Keratinocyte (primary cell): ENCODE measurements around the gene PDE6G.

Experiments
- CTCF ChIP-seq, 3 experiments: IDR thresholded peaks in 1 of 3; conservative IDR thresholded peaks in 1 of 3; optimal IDR thresholded peaks in 1 of 3; 2 replicates in 2 of 3; 3 replicates in 1 of 3; pipeline versions ENCODE3 to v1.5.1; 2011; ENCODE audit warnings: low read length in 3 of 3, mild to moderate bottlenecking in 3 of 3, moderate library complexity in 2 of 3, control low read depth in 1 of 3, inconsistent platforms in 1 of 3; ENCODE audit not compliant: insufficient read depth in 2 of 3; ENCODE audit errors: extremely low read depth in 1 of 3
- EZH2 ChIP-seq: IDR thresholded peaks from one replicate; pipeline ENCODE4 v1.6.1; 2012; ENCODE audit warnings: inconsistent platforms, mild to moderate bottlenecking, low read length, moderate library complexity

DNA sequence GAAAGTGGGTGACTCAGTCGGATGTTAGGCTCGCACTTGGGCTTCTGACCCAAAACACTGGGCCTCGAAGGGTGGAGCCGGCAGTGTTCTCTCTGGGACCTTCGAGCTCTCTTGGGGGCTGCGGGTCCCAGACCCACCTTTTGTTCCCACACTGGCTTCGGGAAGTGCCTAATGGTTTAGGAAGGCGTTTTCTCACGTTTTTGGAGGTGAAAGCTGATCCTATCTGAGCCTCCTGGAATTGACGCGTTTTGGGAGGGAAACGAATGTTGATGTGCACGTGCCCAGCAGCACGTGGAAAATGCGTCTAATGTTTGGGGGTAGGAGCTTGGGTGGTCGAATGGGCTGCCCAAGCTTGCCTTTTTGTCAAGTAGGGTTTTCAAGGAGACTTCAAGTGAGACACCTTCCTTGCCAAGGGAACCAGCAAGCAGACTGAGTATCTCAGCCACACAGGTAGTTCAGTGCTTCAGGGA lies 28.1 kb upstream of the PDE6G start:
- TF ChIP-seq CTCF (optimal IDR thresholded peaks at IDR 0.05 in 1 of 3, IDR thresholded peaks at IDR 0.05 in 1 of 3, conservative IDR thresholded peaks at IDR 0.05 in 1 of 3; ENCODE audit: extremely low read depth in 1 of 3, insufficient read depth in 2 of 3, low read length in 3 of 3) (no peak), EZH2 (no peak)
